SH-SY5Y (cell line): ENCODE data around the gene PKIG.

Experiments
- GATA2 ChIP-seq: IDR thresholded peaks from 2 replicates; pipeline ENCODE4 v1.6.1; 2011; ENCODE audit warnings: mild to moderate bottlenecking, low read depth, low read length
- GATA3 ChIP-seq: IDR thresholded peaks from 2 replicates; pipeline ENCODE4 v1.6.1; 2011; ENCODE audit warnings: low read depth, mild to moderate bottlenecking, low read length, moderate library complexity

- TF ChIP-seq GATA3 (no peak), GATA2 (no peak)
Observed at GRCh38 chr20:44552568-44552949, 29.8 kb upstream of the PKIG start.
